NCI-H526 (cell line): ENCODE measurements around the gene SNX2.
"Not testable (repeated sequence)": the region's sequence is repeated elsewhere in the genome, so short reads cannot be mapped to it uniquely, and the experiment has no call there.

Experiments used
- DNase-seq, 2 experiments: peaks; one replicate each; lab custom pipeline; 2025; lab: John Stamatoyannopoulos, UW

Gene SNX2

GRCh38 chr5:122844136-122844909 lies 69.4 kb downstream of the SNX2 start:
- DNase-seq, result no peak

GRCh38 chr5:122844910-122845228 lies 70.0 kb downstream of the SNX2 start:
- no peak for DNase-seq

GRCh38 chr5:122845229-122846050 lies 70.6 kb downstream of the SNX2 start, which contains the start of gene SNX24:
SNX24 (plus strand) TSS chr5:122845613; CDS start chr5:122845634, 21 bp downstream.
- DNase-seq, result peak; percentile 17 to 73

- DNase-seq, result peak in 1 of 2 experiments; percentile 8
These were observed 71.2 kb downstream of the SNX2 start for GRCh38 chr5:122846051-122846550.

GRCh38 chr5:122847687-122848081 lies 72.8 kb downstream of the SNX2 start:
- DNase-seq, result no peak

- no peak for DNase-seq
These were observed 74.9 kb downstream of the SNX2 start for GRCh38 chr5:122849771-122850170.

GRCh38 chr5:122857538-122857937 lies 82.7 kb downstream of the SNX2 start:
- not testable (repeated sequence) for DNase-seq

- DNase-seq, result no peak
These were observed 83.6 kb downstream of the SNX2 start for GRCh38 chr5:122858451-122858850.

- no peak for DNase-seq
These were observed 88.4 kb downstream of the SNX2 start for GRCh38 chr5:122863240-122863639.

- no peak for DNase-seq
These were observed 88.8 kb downstream of the SNX2 start for GRCh38 chr5:122863721-122864120.

GRCh38 chr5:122864400-122864799 lies 89.5 kb downstream of the SNX2 start:
- DNase-seq, result no peak

GRCh38 chr5:122864842-122865241 lies 90.0 kb downstream of the SNX2 start:
- DNase-seq, result no peak

GRCh38 chr5:122870219-122870856 lies 95.5 kb downstream of the SNX2 start:
- no peak for DNase-seq

- DNase-seq, result no peak
These were observed 96.8 kb downstream of the SNX2 start for GRCh38 chr5:122871661-122872060.

- no peak for DNase-seq
These were observed 99.4 kb downstream of the SNX2 start for GRCh38 chr5:122874179-122874875.

- DNase-seq, result no peak
These were observed 102.6 kb downstream of the SNX2 start for GRCh38 chr5:122877518-122877917.

- no peak for DNase-seq
These were observed 104.2 kb downstream of the SNX2 start for GRCh38 chr5:122879076-122879475.
